Stimulated activated CD8-positive, alpha-beta memory T cell treated with anti-CD3 and anti-CD28 coated beads, Interleukin-15, amount 100 ng/mL, for 1 hour (primary cell): Measurements from ENCODE around the gene RBM10.

ENCODE experiments used
- DNase-seq: peaks from one replicate; pipeline ENCODE4 v3.0.0-alpha.2; 2020; ENCODE audit warnings: low read depth

RBM10 gene

GRCh38 chrX:47198026-47198686 lies 53.1 kb downstream of the RBM10 start:
- no peak for DNase-seq

GRCh38 chrX:47198687-47199080 lies 53.7 kb downstream of the RBM10 start:
- no peak for DNase-seq

- no peak for DNase-seq
Measured at GRCh38 chrX:47199286-47199685, 54.3 kb downstream of the RBM10 start.

GRCh38 chrX:47200385-47201150 lies 55.5 kb downstream of the RBM10 start:
- DNase-seq = no peak

- no peak for DNase-seq
Measured at GRCh38 chrX:47201345-47201944, 56.4 kb downstream of the RBM10 start.

- no peak for DNase-seq
Measured at GRCh38 chrX:47202316-47202715, 57.3 kb downstream of the RBM10 start.

- DNase-seq = no peak
Measured at GRCh38 chrX:47202877-47203276, 57.9 kb downstream of the RBM10 start.

GRCh38 chrX:47204970-47205369 lies 59.9 kb downstream of the RBM10 start:
- DNase-seq = no peak

GRCh38 chrX:47206316-47206715 lies 61.3 kb downstream of the RBM10 start:
- no peak for DNase-seq

- no peak for DNase-seq
Measured at GRCh38 chrX:47208108-47208507, 63.1 kb downstream of the RBM10 start.

- no peak for DNase-seq
Measured at GRCh38 chrX:47209508-47210238, 64.7 kb downstream of the RBM10 start.

GRCh38 chrX:47210661-47211425 lies 65.8 kb downstream of the RBM10 start:
- DNase-seq = no peak

GRCh38 chrX:47212381-47213293 lies 67.6 kb downstream of the RBM10 start:
- no peak for DNase-seq

- DNase-seq = no peak
Measured at GRCh38 chrX:47214435-47215077, 69.5 kb downstream of the RBM10 start.

GRCh38 chrX:47215291-47215900 lies 70.4 kb downstream of the RBM10 start:
- DNase-seq = no peak

- no peak for DNase-seq
Measured at GRCh38 chrX:47216393-47216925, 71.4 kb downstream of the RBM10 start.

GRCh38 chrX:47217121-47217851 lies 72.3 kb downstream of the RBM10 start:
- DNase-seq = no peak

GRCh38 chrX:47217852-47218279 lies 72.8 kb downstream of the RBM10 start:
- peak; percentile 84 for DNase-seq
